Activated naive CD8-positive, alpha-beta T cell (primary cell): ENCODE results near the gene H2AZ2.
A peak's percentile ranks its signal among the peaks of the same experiment; 100 is the strongest.
"Not testable (repeated sequence)": the region's sequence is repeated elsewhere in the genome, so short reads cannot be mapped to it uniquely, and the experiment has no call there.

ENCODE experiments used
- H3K27ac Mint-ChIP-seq: one replicate; pipeline ENCODE4 v1.8.0; 2021; ENCODE audit warnings: mixed read lengths
- H3K27me3 Mint-ChIP-seq: one replicate; pipeline ENCODE4 v1.8.0; 2021; ENCODE audit warnings: mixed read lengths
- H3K36me3 Mint-ChIP-seq: one replicate; pipeline ENCODE4 v1.8.0; 2021; ENCODE audit warnings: mixed read lengths
- H3K4me1 Mint-ChIP-seq: one replicate; pipeline ENCODE4 v1.8.0; 2021; ENCODE audit warnings: low read depth, mixed read lengths
- H3K4me3 Mint-ChIP-seq: one replicate; pipeline ENCODE4 v1.8.0; 2021; ENCODE audit warnings: mild to moderate bottlenecking, mixed read lengths
- H3K9me3 Mint-ChIP-seq: one replicate; pipeline ENCODE4 v1.8.0; 2021; ENCODE audit warnings: low read depth, mixed read lengths

The H2AZ2 gene

DNA sequence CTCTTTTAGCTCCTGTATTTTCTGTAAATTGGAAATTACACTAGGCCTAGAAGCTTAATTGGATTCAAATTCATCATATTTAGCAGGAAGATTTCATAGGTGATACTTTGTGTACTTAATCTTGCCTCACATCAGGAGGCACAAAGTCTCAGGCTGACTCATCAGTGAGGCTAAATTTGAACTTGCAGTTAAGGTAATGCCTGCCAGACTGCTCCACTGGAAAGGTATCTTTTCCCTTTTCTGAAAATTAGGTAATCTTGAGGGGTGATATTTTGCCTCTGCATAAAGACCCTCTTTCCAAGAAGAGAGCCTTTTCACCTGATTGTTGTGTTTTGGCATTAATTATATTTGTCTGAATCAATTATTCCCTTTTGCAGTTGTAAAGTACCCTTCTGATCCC is 36.8 kb downstream of the H2AZ2 start:
- no peak overlapping the region for H3K27ac Mint-ChIP-seq
- no peaks in the 10 kb centered on the region for H3K9me3 Mint-ChIP-seq
- H3K4me3 Mint-ChIP-seq: no peak overlapping the region
- no peaks in the 10 kb centered on the region for H3K27me3 Mint-ChIP-seq
- H3K36me3 Mint-ChIP-seq: no peaks in the 10 kb centered on the region
- no peaks in the 10 kb centered on the region for H3K4me1 Mint-ChIP-seq

DNA sequence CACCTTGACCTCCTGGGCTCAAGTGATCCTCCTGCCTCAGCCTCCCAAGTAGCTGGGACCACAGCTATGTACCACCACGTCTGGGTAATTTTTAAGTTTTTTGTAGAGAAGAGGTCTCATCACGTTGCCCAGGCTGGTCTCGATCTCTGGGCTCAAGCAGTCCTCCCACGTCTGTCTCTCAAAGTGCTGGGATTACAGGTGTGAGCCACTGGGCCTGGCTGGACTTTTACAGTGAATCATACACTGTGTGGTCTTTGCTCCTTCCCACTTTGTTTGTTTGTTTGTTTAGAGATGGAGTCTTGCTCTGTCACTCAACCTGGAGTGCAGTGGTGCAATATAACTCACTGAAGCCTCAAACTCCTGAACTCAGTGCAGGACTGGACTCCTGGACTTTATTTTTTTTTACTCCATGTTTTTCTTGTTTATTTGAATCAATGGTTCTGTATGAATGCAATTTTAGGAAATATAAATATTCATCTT is 38.9 kb downstream of the H2AZ2 start:
- Mint-ChIP-seq H3K9me3 (no peaks in the 10 kb centered on the region), H3K4me1 (no peaks in the 10 kb centered on the region), H3K27ac (no peak overlapping the region), H3K36me3 (no peaks in the 10 kb centered on the region), H3K27me3 (no peaks in the 10 kb centered on the region), H3K4me3 (no peak overlapping the region)

DNA sequence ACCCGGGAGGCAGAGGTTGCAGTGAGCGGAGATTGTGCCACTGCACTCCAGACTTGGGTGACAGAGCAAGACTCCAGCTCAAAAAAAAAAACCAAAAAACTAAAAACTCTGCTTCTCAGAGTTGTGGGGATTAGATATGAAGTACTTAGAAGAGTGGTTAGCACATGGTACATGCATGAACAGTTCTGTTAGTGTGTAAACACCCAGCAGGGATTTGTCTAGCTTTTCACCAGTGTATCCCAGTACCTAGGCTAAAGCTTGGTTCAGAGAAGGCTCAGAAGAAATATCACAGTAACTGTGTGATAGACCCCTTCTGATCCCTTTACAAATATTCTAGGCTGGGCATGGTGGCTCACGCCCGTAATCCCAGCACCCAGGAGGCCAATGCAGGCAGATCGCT is 41.9 kb downstream of the H2AZ2 start:
- H3K27ac Mint-ChIP-seq: peak overlapping the region; percentile 41
- no peak overlapping the region for H3K4me3 Mint-ChIP-seq
- H3K27me3 Mint-ChIP-seq: no peaks in the 10 kb centered on the region
- H3K9me3 Mint-ChIP-seq: no peaks in the 10 kb centered on the region
- peaks cover 8% of the 10 kb centered on the region for H3K36me3 Mint-ChIP-seq
- peaks cover 13% of the 10 kb centered on the region for H3K4me1 Mint-ChIP-seq

GRCh38 chr7:44803828-44804519 is 43.9 kb downstream of the H2AZ2 start:
- H3K27me3 Mint-ChIP-seq, H3K27ac Mint-ChIP-seq, H3K4me3 Mint-ChIP-seq, H3K9me3 Mint-ChIP-seq: not testable (repeated sequence)
- Mint-ChIP-seq H3K36me3 (peaks cover 13% of the 10 kb centered on the region), H3K4me1 (peaks cover 27% of the 10 kb centered on the region)

DNA sequence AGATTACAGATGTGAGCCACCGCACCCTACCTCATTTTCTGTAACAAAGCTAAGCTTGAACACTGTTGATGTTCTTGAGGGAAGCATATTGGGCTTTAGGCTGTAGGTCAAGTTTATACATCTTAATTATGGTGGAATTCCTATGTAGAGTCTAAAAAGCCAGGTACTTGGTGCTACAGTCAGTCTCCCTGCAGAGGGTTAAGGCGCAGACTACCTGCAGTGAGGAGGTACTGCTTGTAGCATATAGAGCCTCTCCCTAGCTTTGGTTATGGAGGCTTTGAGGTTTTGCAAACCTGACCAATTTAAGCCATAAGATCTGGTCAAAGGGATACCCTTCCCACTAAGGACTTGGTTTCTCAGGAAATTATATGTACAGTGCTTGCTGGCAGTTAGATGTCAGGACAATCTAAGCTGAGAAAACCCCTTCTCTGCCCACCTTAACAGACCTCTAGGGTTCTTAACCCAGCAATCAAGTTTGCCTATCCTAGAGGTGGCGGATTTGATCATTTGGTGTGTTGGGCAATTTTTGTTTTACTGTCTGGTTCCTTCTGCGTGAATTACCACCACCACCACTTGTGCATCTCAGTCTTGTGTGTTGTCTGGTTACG is 45.4 kb downstream of the H2AZ2 start:
- Mint-ChIP-seq H3K36me3 (peaks cover 21% of the 10 kb centered on the region), H3K4me3 (peak overlapping the region; percentile 14), H3K27ac (peak overlapping the region; percentile 89), H3K27me3 (no peaks in the 10 kb centered on the region), H3K4me1 (peaks cover 35% of the 10 kb centered on the region), H3K9me3 (no peaks in the 10 kb centered on the region)

- H3K27ac Mint-ChIP-seq: peak overlapping the region; percentile 89
Measured at GRCh38 chr7:44801890-44802289, 46.0 kb downstream of the H2AZ2 start.

DNA sequence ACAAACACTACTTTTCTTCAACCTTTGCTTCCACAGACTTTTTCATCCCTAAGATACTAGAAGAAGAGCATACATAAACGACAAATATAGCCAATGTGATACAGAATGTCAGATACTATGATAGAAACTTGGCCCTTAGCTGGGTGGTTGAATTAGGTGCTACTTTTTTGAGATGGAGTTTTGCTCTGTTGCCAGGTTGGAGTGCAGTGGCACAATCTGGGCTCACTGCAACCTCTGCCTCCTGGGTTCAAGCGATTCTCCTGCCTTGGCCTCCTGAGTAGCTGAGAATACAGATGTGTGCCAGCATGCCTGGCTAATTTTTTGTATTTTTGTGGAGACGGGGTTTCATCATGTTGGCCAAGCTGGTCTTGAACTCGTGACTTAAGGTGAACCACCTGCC is 47.9 kb downstream of the H2AZ2 start:
- H3K27ac Mint-ChIP-seq: peak overlapping the region; percentile 82
- peak overlapping the region; percentile 82 for H3K4me3 Mint-ChIP-seq
- H3K27me3 Mint-ChIP-seq: no peaks in the 10 kb centered on the region
- peaks cover 40% of the 10 kb centered on the region for H3K4me1 Mint-ChIP-seq
- H3K36me3 Mint-ChIP-seq: peaks cover 23% of the 10 kb centered on the region
- H3K9me3 Mint-ChIP-seq: no peaks in the 10 kb centered on the region

More at GRCh38 chr7:44801890-44802289, 46.0 kb downstream of the H2AZ2 start:
- H3K4me1 Mint-ChIP-seq: peaks cover 38% of the 10 kb centered on the region
- H3K36me3 Mint-ChIP-seq: peaks cover 23% of the 10 kb centered on the region
- peak overlapping the region; percentile 54 for H3K4me3 Mint-ChIP-seq
- no peaks in the 10 kb centered on the region for H3K9me3 Mint-ChIP-seq
- no peaks in the 10 kb centered on the region for H3K27me3 Mint-ChIP-seq

DNA sequence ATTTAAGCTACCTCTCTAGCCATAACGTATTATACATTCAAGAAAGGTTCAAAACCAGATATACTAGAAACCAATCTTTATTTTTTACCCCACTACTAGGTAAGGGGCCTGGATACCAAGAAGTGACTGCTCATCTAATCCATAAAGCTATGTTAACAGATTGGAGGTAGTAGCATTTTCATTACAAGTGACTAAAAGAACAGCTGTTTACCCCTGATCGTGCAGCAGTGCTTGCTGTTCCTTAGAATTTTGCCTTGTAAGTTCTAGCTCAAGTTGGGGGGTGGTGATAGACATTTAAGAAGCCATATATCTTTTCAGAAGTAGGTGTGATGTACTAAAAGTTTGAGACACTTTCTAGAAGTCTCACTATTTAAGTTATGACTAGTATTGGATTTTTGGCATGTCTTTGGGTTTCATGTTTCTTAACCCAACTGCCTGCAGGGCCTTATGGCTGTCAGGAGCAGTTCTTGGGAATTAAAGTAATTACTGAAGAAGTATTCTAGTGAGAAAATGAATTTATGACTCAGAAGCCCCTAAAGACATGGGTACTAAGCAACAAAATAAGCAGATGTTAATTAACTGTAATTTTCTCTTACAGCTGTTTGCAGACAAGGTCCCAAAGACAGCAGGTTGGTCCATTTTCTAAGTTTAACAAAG is 49.1 kb downstream of the H2AZ2 start:
- H3K27ac Mint-ChIP-seq: peak overlapping the region; percentile 99
- no peaks in the 10 kb centered on the region for H3K27me3 Mint-ChIP-seq
- H3K4me3 Mint-ChIP-seq: peak overlapping the region; percentile 100
- no peaks in the 10 kb centered on the region for H3K9me3 Mint-ChIP-seq
- H3K36me3 Mint-ChIP-seq: peaks cover 23% of the 10 kb centered on the region
- H3K4me1 Mint-ChIP-seq: peaks cover 40% of the 10 kb centered on the region

- Mint-ChIP-seq H3K27ac (peak overlapping the region; percentile 99), H3K9me3 (no peaks in the 10 kb centered on the region), H3K27me3 (no peaks in the 10 kb centered on the region), H3K36me3 (peaks cover 21% of the 10 kb centered on the region), H3K4me3 (peak overlapping the region; percentile 100), H3K4me1 (peaks cover 38% of the 10 kb centered on the region)
Measured at GRCh38 chr7:44797329-44798258, 50.3 kb downstream of the H2AZ2 start.

DNA sequence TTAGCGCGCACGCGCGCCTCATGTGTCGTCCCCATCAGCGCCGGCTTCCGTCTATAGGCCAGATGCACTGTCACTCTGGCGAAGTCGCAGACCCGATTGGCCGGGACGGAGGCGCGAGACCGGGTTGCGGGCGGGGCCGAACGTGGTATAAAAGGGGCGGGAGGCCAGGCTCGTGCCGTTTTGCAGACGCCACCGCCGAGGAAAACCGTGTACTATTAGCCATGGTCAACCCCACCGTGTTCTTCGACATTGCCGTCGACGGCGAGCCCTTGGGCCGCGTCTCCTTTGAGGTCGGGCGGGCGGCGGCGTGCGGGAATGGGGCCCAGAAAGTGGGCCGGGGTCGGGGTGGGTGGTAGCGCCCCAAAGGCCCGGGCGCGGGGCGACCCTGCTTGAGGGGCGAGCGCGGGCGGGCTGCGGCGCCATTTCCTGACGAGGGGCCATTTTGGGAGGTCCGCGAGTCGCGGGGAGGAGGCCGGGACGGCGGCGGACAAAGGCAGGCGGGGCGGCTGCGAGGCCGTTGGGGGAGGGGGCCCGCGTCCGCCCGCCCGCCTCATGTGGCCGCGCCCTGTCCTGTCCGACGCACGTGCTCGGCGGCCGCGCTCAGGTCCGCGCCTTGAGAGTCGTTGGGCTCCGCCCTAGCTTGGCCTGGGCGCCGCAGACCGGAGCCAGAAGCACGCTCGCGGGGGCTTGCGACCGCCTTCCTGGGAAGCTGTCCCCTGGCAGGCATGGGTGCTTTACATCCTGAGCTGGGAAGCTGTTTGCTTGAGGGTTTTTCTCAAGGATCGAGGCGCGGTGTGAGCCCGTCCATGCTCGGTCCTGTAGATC is 51.2 kb downstream of the H2AZ2 start, which contains the start of gene PPIA:
Gene PPIA (plus strand): TSS at position 178 of the 825 bp plus-strand sequence. CDS start 44 bp downstream, at position 222.
- no peaks in the 10 kb centered on the region for H3K9me3 Mint-ChIP-seq
- peak within 1 kb of the TSS; percentile 100 for H3K4me3 Mint-ChIP-seq
- H3K36me3 Mint-ChIP-seq: peaks cover 20% of the 10 kb centered on the region
- H3K4me1 Mint-ChIP-seq: peaks cover 35% of the 10 kb centered on the region
- H3K27ac Mint-ChIP-seq: peak within 1 kb of the TSS; percentile 99
- no peaks in the 10 kb centered on the region for H3K27me3 Mint-ChIP-seq

- Mint-ChIP-seq H3K9me3 (no peaks in the 10 kb centered on the region), H3K27ac (peak overlapping the region; percentile 92), H3K36me3 (peaks cover 17% of the 10 kb centered on the region), H3K4me1 (peaks cover 32% of the 10 kb centered on the region), H3K4me3 (peak overlapping the region; percentile 100), H3K27me3 (no peaks in the 10 kb centered on the region)
Measured at GRCh38 chr7:44796034-44796503, 51.8 kb downstream of the H2AZ2 start.

GRCh38 chr7:44794331-44794730 is 53.6 kb downstream of the H2AZ2 start:
- no peaks in the 10 kb centered on the region for H3K9me3 Mint-ChIP-seq
- H3K27ac Mint-ChIP-seq: no peak overlapping the region
- H3K4me1 Mint-ChIP-seq: peaks cover 18% of the 10 kb centered on the region
- H3K36me3 Mint-ChIP-seq: peaks cover 10% of the 10 kb centered on the region
- no peaks in the 10 kb centered on the region for H3K27me3 Mint-ChIP-seq
- no peak overlapping the region for H3K4me3 Mint-ChIP-seq

DNA sequence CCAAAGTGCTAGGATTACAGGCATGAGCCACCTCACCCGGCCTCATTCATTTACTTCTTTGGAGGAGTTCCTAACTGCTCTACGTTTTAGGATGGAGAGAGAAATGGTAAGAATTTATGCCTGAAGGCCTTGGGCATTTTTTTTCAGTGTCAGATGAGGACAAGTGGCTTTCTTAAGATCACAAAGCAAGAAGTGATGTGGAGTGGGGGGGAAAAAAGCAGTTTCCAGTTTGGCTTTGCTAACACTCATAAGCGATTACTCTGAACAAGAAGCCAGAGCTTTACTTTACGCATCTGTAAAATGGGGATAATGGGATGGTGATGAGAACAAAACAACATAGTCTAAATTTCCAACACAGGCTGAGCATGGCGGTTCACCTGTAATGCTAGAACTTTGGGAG is 54.0 kb downstream of the H2AZ2 start:
- H3K27me3 Mint-ChIP-seq: no peaks in the 10 kb centered on the region
- peak overlapping the region; percentile 11 for H3K27ac Mint-ChIP-seq
- no peak overlapping the region for H3K4me3 Mint-ChIP-seq
- H3K9me3 Mint-ChIP-seq: no peaks in the 10 kb centered on the region
- peaks cover 10% of the 10 kb centered on the region for H3K36me3 Mint-ChIP-seq
- peaks cover 16% of the 10 kb centered on the region for H3K4me1 Mint-ChIP-seq
